SK-N-SH (cell line): Measurements from ENCODE around the gene NAALADL1. TPM values are rescaled to one million over a fixed set of nuclear protein-coding genes. Genes with fewer than 3 reads are reported as not detected.

Experiments
- CTCF ChIA-PET: fragments of 300-600, 350-600 bp; formaldehyde crosslinking; extraction: SDS; loops from one replicate; lab custom pipeline; 2021; lab: Yijun Ruan, JAX
- POLR2A ChIA-PET: fragments of 350-600 bp; sonication (Branson Sonifier 250); formaldehyde crosslinking; extraction: SDS; loops from one replicate; lab custom pipeline; 2020; ENCODE audit warnings: antibody characterized with exemption, inconsistent platforms; lab: Yijun Ruan, JAX
- DNase-seq: peaks from one replicate; pipeline ENCODE4 v3.0.0; 2012
- H2AFZ ChIP-seq: fragments of 200-600 bp; sonication (generic); 2 replicates; pipeline ENCODE4 v1.8.1; 2016; ENCODE audit warnings: antibody characterized with exemption, mild to moderate bottlenecking, low read depth
- H3F3A ChIP-seq: fragments of 200-600 bp; sonication (generic); replicated peaks from 2 replicates; pipeline ENCODE3; 2016; ENCODE audit warnings: antibody characterized with exemption, mild to moderate bottlenecking; ENCODE audit not compliant: insufficient read depth
- H3K27ac ChIP-seq, 2 experiments: fragments of 200-500 bp in 1 of 2; fragments of 200-600 bp in 1 of 2; sonication (Bioruptor generic) in 1 of 2; sonication (generic), shearing (Covaris generic) in 1 of 2; 2 replicates each; pipeline versions ENCODE4 v1.5.1 to v1.6.1; 2014 to 2016; ENCODE audit warnings: low read depth in 2 of 2, inconsistent platforms in 1 of 2, low read length in 1 of 2, mild to moderate bottlenecking in 1 of 2, mixed read lengths in 1 of 2
- H3K27me3 ChIP-seq: fragments of 200-600 bp; sonication (generic), shearing (Covaris generic); 2 replicates; pipeline ENCODE4 v1.6.1; 2016; ENCODE audit warnings: mixed run types; ENCODE audit not compliant: insufficient read depth
- H3K36me3 ChIP-seq, 2 experiments: fragments of 200-500 bp in 1 of 2; fragments of 200-600 bp in 1 of 2; sonication (Bioruptor generic) in 1 of 2; sonication (generic) in 1 of 2; replicated peaks in 1 of 2; 2 replicates each; pipeline versions ENCODE3 to v1.5.1; 2014 to 2016; ENCODE audit warnings: low read length in 1 of 2, mild to moderate bottlenecking in 1 of 2; ENCODE audit not compliant: insufficient read depth in 2 of 2, control insufficient read depth in 1 of 2
- H3K4me1 ChIP-seq, 2 experiments: fragments of 200-500 bp in 1 of 2; fragments of 200-600 bp in 1 of 2; sonication (Bioruptor generic) in 1 of 2; sonication (generic), shearing (Covaris generic) in 1 of 2; 2 replicates each; pipeline versions ENCODE4 v1.5.1 to v1.6.1; 2014 to 2016; ENCODE audit warnings: low read depth in 1 of 2, low read length in 1 of 2, mixed run types in 1 of 2; ENCODE audit not compliant: insufficient read depth in 2 of 2, control insufficient read depth in 1 of 2
- H3K4me2 ChIP-seq: fragments of 200-600 bp; sonication (generic), shearing (Covaris generic); 2 replicates; pipeline ENCODE4 v1.6.1; 2017; ENCODE audit warnings: mixed run types
- H3K4me3 ChIP-seq, 2 experiments: fragments of 200-500 bp in 1 of 2; fragments of 200-600 bp in 1 of 2; sonication (Bioruptor generic) in 1 of 2; sonication (generic), shearing (Covaris generic) in 1 of 2; 2 replicates each; pipeline versions ENCODE4 v1.5.1 to v1.8.1; 2014 to 2016; ENCODE audit warnings: low read depth in 2 of 2, inconsistent platforms in 1 of 2, low read length in 1 of 2, mild to moderate bottlenecking in 1 of 2, mixed read lengths in 1 of 2, moderate library complexity in 1 of 2
- H3K79me2 ChIP-seq: fragments of 200-600 bp; sonication (generic); 2 replicates; pipeline ENCODE4 v1.8.1; 2017; ENCODE audit warnings: mild to moderate bottlenecking; ENCODE audit not compliant: insufficient read depth
- H3K9ac ChIP-seq: fragments of 200-600 bp; sonication (generic); 2 replicates; pipeline ENCODE4 v1.6.1; 2017; ENCODE audit warnings: mixed run types
- H3K9me2 ChIP-seq: fragments of 200-600 bp; sonication (generic); 2 replicates; pipeline ENCODE4 v1.6.1; 2017; ENCODE audit warnings: mixed run types
- H3K9me3 ChIP-seq: fragments of 200-600 bp; sonication (generic); 2 replicates; pipeline ENCODE4 v1.6.1; 2017; ENCODE audit warnings: mixed run types, mild to moderate bottlenecking, moderate library complexity
- H4K20me1 ChIP-seq: fragments of 200-600 bp; sonication (generic); 2 replicates; pipeline ENCODE4 v1.6.1; 2017; ENCODE audit warnings: mild to moderate bottlenecking, mixed run types; ENCODE audit not compliant: insufficient read depth
- CHD2 ChIP-seq: fragments of 150-350 bp; IDR thresholded peaks from 2 replicates; pipeline ENCODE4 v1.6.1; 2018; ENCODE audit warnings: low read length; ENCODE audit not compliant: partially characterized antibody
- EP300 ChIP-seq, 2 experiments: IDR thresholded peaks; 2 replicates each; pipeline versions ENCODE4 v1.4.0 to v1.6.1; 2012; ENCODE audit warnings: borderline replicate concordance in 1 of 2, low read depth in 1 of 2, low read length in 1 of 2
- EZH2phosphoT487 ChIP-seq: fragments of 200-600 bp; sonication (generic); IDR thresholded peaks from 2 replicates; pipeline ENCODE4 v1.6.1; 2017; ENCODE audit warnings: low read depth, mixed run types, mild to moderate bottlenecking, antibody characterized with exemption, moderate library complexity, borderline replicate concordance
- FOSL2 ChIP-seq: IDR thresholded peaks from 2 replicates; pipeline ENCODE4 v1.4.0; 2012; ENCODE audit warnings: low read depth, mild to moderate bottlenecking, moderate library complexity, borderline replicate concordance
- FOXJ3 ChIP-seq: sonication (generic); formaldehyde crosslinking; IDR thresholded peaks from 2 replicates; pipeline ENCODE4 v1.5.1; 2020; ENCODE audit warnings: mild to moderate bottlenecking, missing genetic modification reagents
- MAX ChIP-seq: IDR thresholded peaks from 2 replicates; pipeline ENCODE4 v1.4.0; 2012; ENCODE audit warnings: low read depth
- MXI1 ChIP-seq: IDR thresholded peaks from 2 replicates; pipeline ENCODE4 v1.6.1; 2012; ENCODE audit warnings: mild to moderate bottlenecking, low read depth, low read length, improper control_type of control experiment
- NFIC ChIP-seq: IDR thresholded peaks from 2 replicates; pipeline ENCODE4 v1.4.0; 2012; ENCODE audit warnings: borderline replicate concordance
- NRF1 ChIP-seq: IDR thresholded peaks from 2 replicates; pipeline ENCODE4 v1.6.1; 2012; ENCODE audit warnings: low read depth, mild to moderate bottlenecking, low read length
- POLR2AphosphoS5 ChIP-seq: IDR thresholded peaks from 2 replicates; pipeline ENCODE4 v1.6.1; 2012; ENCODE audit warnings: low read depth, low read length
- RAD21 ChIP-seq: IDR thresholded peaks from 2 replicates; pipeline ENCODE4 v1.6.1; 2012; ENCODE audit warnings: mild to moderate bottlenecking, low read length
- RCOR1 ChIP-seq: fragments of 150-350 bp; IDR thresholded peaks from 2 replicates; pipeline ENCODE4 v1.6.1; 2017; ENCODE audit warnings: antibody characterized with exemption, low read length
- RXRA ChIP-seq: IDR thresholded peaks from 2 replicates; pipeline ENCODE4 v1.4.0; 2012; ENCODE audit warnings: low read depth, mild to moderate bottlenecking, borderline replicate concordance
- SIN3A ChIP-seq: IDR thresholded peaks from 2 replicates; pipeline ENCODE4 v1.6.1; 2012; ENCODE audit warnings: low read depth, mild to moderate bottlenecking, low read length, moderate library complexity, borderline replicate concordance
- SMC3 ChIP-seq: IDR thresholded peaks from 2 replicates; pipeline ENCODE4 v1.6.1; 2012; ENCODE audit warnings: low read depth, low read length, improper control_type of control experiment
- TAF1 ChIP-seq: IDR thresholded peaks from 2 replicates; pipeline ENCODE4 v1.6.1; 2012; ENCODE audit warnings: low read depth, mild to moderate bottlenecking, low read length, moderate library complexity, borderline replicate concordance
- TCF12 ChIP-seq: IDR thresholded peaks from 2 replicates; pipeline ENCODE4 v1.4.0; 2012
- TEAD4 ChIP-seq: IDR thresholded peaks from 2 replicates; pipeline ENCODE4 v1.4.0; 2012; ENCODE audit warnings: mild to moderate bottlenecking, borderline replicate concordance; ENCODE audit not compliant: insufficient read depth
- USF2 ChIP-seq: fragments of 150-350 bp; IDR thresholded peaks from 2 replicates; pipeline ENCODE4 v1.6.1; 2017; ENCODE audit warnings: antibody characterized with exemption, low read length, low read depth, borderline replicate concordance
- ZBTB33 ChIP-seq: IDR thresholded peaks from 2 replicates; pipeline ENCODE4 v1.4.0; 2012; ENCODE audit warnings: low read depth, borderline replicate concordance
- WGBS: methylation state at CpG from one replicate; pipeline ENCODE4 v1.1.6; 2017; ENCODE audit warnings: low lambda C conversion rate; 5-methylcytosine and 5-hydroxymethylcytosine counted together
- polyA plus RNA-seq, 3 experiments: library from polyadenylated mRNA; depleted of rRNA; stranded (reverse); fragments of >200 nt; gene quantifications; 2 replicates each; pipeline ENCODE4 v1.2.3, GENCODE V29; 2012
- TF ChIP-seq, protein P1 (sequence below): fragments of 150-350 bp; IDR thresholded peaks from 2 replicates; pipeline ENCODE4 v1.6.1; 2016; ENCODE audit warnings: mild to moderate bottlenecking, low read depth, low read length

NAALADL1 gene
- polyA plus RNA-seq, 1 of the 3 experiments (the other 2 are of a cell fraction): not detected

- Histone ChIP-seq H3K4me2 (no peak overlapping the region), H3K4me3 (no peak overlapping the region), H3K36me3 (no peaks in the 10 kb centered on the region), H2AFZ (no peak overlapping the region), H3K9me3 (no peaks in the 10 kb centered on the region), H4K20me1 (no peaks in the 10 kb centered on the region), H3K9me2 (no peaks in the 10 kb centered on the region), H3K9ac (no peak overlapping the region), H3F3A (no peaks in the 10 kb centered on the region), H3K27me3 (no peaks in the 10 kb centered on the region), H3K4me1 (no peaks in the 10 kb centered on the region; a peak in 1 of 4 replicates), H3K79me2 (no peaks in the 10 kb centered on the region), H3K27ac (no peak overlapping the region)
- no peak for DNase-seq
- ChIA-PET CTCF (no interaction called here), POLR2A (no interaction called here)
- 69% methylated on average over 8 of the region's 10 CpGs for WGBS
- TF ChIP-seq NFIC: no peak
- TF ChIP-seq USF2: no peak
- no peak for TF ChIP-seq CHD2
- no peak for TF ChIP-seq SMC3
- no peak for TF ChIP-seq RXRA
- TF ChIP-seq NRF1: no peak
- TF ChIP-seq FOXJ3: no peak
- no peak for TF ChIP-seq EP300 (IDR thresholded peaks at IDR 0.05; ENCODE audit: borderline replicate concordance in 1 of 2, low read depth in 1 of 2, low read length in 1 of 2)
- no peak for TF ChIP-seq MXI1
These were observed 9.1 kb upstream of the NAALADL1 start for GRCh38 chr11:65067446-65067845.

DNA sequence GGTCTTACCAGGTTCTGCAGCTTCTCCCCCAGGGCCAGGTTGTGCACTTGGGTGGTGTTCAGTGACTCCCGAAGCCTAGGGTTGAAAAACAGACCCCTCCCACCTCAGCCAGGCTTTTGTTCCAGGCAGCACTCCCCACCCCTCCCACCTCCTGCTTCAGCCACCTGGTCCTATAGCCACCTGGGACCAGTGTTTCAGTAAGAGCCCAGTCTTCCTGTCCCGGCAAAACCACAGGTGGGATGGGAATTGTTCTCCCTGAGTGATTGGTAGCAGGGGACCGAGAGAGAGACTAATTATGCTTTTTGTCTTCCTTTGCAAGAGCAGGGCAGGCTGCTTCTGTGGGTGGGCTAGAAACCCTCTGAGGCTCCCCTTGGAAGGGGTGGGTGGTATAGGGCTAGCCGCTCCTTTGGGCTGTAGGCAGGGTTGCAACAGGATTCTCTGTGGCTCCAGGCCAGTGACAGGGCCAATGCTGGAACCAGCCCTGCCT lies 8.5 kb upstream of the NAALADL1 start:
- ChIA-PET POLR2A (no interaction called here), CTCF (interaction anchor here (0.6 kb wide), 1 partner anchor 571 kb away, joined by 3 read pairs; no protein-coding TSS in a partner anchor)
- H2AFZ ChIP-seq: no peak overlapping the region
- H3K79me2 ChIP-seq: no peaks in the 10 kb centered on the region
- no peaks in the 10 kb centered on the region; a peak in 1 of 4 replicates for H3K4me1 ChIP-seq
- DNase-seq: no peak
- H3K27ac ChIP-seq: no peak overlapping the region
- no peaks in the 10 kb centered on the region for H3K9me3 ChIP-seq
- H3K4me3 ChIP-seq: no peak overlapping the region
- H3K27me3 ChIP-seq: no peaks in the 10 kb centered on the region
- 88% methylated on average over 4 of the region's 4 CpGs for WGBS
- no peak overlapping the region for H3K9ac ChIP-seq
- H3F3A ChIP-seq: no peaks in the 10 kb centered on the region
- no peaks in the 10 kb centered on the region for H3K36me3 ChIP-seq
- H3K4me2 ChIP-seq: no peak overlapping the region
- TF ChIP-seq EZH2phosphoT487 (no peak), TAF1 (no peak), RCOR1 (no peak), FOXJ3 (no peak), EP300 (IDR thresholded peaks at IDR 0.05; ENCODE audit: borderline replicate concordance in 1 of 2, low read depth in 1 of 2, low read length in 1 of 2) (no peak), NRF1 (no peak), POLR2AphosphoS5 (no peak), FOSL2 (no peak), SIN3A (no peak), MAX (no peak), USF2 (no peak), SMC3 (no peak), TCF12 (no peak), RAD21 (no peak), TEAD4 (no peak), ZBTB33 (no peak), RXRA (no peak), CHD2 (no peak)
- TF ChIP-seq, protein P1, sequence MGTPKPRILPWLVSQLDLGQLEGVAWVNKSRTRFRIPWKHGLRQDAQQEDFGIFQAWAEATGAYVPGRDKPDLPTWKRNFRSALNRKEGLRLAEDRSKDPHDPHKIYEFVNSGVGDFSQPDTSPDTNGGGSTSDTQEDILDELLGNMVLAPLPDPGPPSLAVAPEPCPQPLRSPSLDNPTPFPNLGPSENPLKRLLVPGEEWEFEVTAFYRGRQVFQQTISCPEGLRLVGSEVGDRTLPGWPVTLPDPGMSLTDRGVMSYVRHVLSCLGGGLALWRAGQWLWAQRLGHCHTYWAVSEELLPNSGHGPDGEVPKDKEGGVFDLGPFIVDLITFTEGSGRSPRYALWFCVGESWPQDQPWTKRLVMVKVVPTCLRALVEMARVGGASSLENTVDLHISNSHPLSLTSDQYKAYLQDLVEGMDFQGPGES: no peak
- no peaks in the 10 kb centered on the region for H4K20me1 ChIP-seq
- H3K9me2 ChIP-seq: no peaks in the 10 kb centered on the region
